Lung (tissue), 12 donors: Measurements from ENCODE around the gene OSGIN1. TPM values are rescaled to one million over a fixed set of nuclear protein-coding genes. Genes with fewer than 3 reads are reported as not detected.

Source experiments
- ATAC-seq: fragments of 200-7000 bp; cut with Tn5 transposase; one replicate; pipeline ENCODE4 v1.9.1; 2020; ENCODE audit warnings: moderate number of reproducible peaks; ENCODE audit not compliant: insufficient read depth, low FRiP score
- DNase-seq, 3 donors: peaks; one replicate each; pipeline ENCODE4 v3.0.0-alpha.2; 2013 to 2017
- H3K27ac ChIP-seq, 2 donors: one replicate each; pipeline ENCODE4 v1.5.1; 2013; ENCODE audit warnings: mild to moderate bottlenecking in 2 of 2, moderate library complexity in 2 of 2, control low read depth in 1 of 2, inconsistent platforms in 1 of 2, low read depth in 1 of 2, low read length in 1 of 2
- H3K27me3 ChIP-seq, 3 donors: one replicate each; pipeline ENCODE4 v1.5.1; 2013; ENCODE audit warnings: low read length in 2 of 3; ENCODE audit not compliant: control insufficient read depth in 3 of 3, insufficient read depth in 3 of 3
- H3K36me3 ChIP-seq, 4 donors: one replicate each; pipeline ENCODE4 v1.5.1; 2013; ENCODE audit warnings: low read length in 4 of 4, mild to moderate bottlenecking in 1 of 4, moderate library complexity in 1 of 4; ENCODE audit not compliant: control insufficient read depth in 4 of 4, insufficient read depth in 4 of 4
- H3K4me1 ChIP-seq, 5 donors: one replicate each; pipeline ENCODE4 v1.5.1; 2013; ENCODE audit warnings: low read length in 5 of 5, mild to moderate bottlenecking in 2 of 5, moderate library complexity in 1 of 5; ENCODE audit not compliant: control insufficient read depth in 5 of 5, insufficient read depth in 5 of 5
- H3K4me3 ChIP-seq: one replicate; pipeline ENCODE4 v1.5.1; 2013; ENCODE audit warnings: mild to moderate bottlenecking, control low read depth, moderate library complexity
- H3K9ac ChIP-seq, 2 donors: one replicate each; pipeline ENCODE4 v1.5.1; 2013; ENCODE audit warnings: low read length in 2 of 2, control low read depth in 1 of 2; ENCODE audit not compliant: insufficient read depth in 1 of 2
- H3K9me3 ChIP-seq, 4 donors: one replicate each; pipeline ENCODE4 v1.5.1; 2013; ENCODE audit warnings: low read length in 3 of 4, mild to moderate bottlenecking in 1 of 4, moderate library complexity in 1 of 4; ENCODE audit not compliant: control insufficient read depth in 4 of 4, insufficient read depth in 3 of 4
- CTCF ChIP-seq: IDR thresholded peaks from 2 replicates; pipeline ENCODE4 v1.5.1; 2012; ENCODE audit warnings: mild to moderate bottlenecking; ENCODE audit errors: control extremely low read depth, extremely low read depth
- WGBS, 2 donors: extraction: QIAGEN DNeasy Blood & Tissue Kit; methylation state at CpG; one replicate each; pipeline ENCODE4 v1.1.7; 2013; 5-methylcytosine and 5-hydroxymethylcytosine counted together
- polyA plus RNA-seq, 2 donors: library from polyadenylated mRNA; stranded (reverse); fragments of 200-250 nt; gene quantifications; one replicate each; pipeline ENCODE4 v1.2.1, GENCODE V29; 2013
- total RNA-seq, 2 donors: library from RNA; depleted of rRNA in 1 of 2; stranded (reverse); fragments of >200 nt in 1 of 2; gene quantifications; one replicate each; pipeline ENCODE4 v1.2.1, GENCODE V29; 2014 to 2021
- donor health status: control.
- donor health status: control.
- donor health status: Bipolar disorder and iron deficiency.
- donor health status: healthy.
- donor health status: DM: yes; HTN: yes; CAD: no.

Gene OSGIN1
- total and polyA plus RNA-seq, 4 donors: 1.5 to 17.9 (median 13.8) TPM

DNA sequence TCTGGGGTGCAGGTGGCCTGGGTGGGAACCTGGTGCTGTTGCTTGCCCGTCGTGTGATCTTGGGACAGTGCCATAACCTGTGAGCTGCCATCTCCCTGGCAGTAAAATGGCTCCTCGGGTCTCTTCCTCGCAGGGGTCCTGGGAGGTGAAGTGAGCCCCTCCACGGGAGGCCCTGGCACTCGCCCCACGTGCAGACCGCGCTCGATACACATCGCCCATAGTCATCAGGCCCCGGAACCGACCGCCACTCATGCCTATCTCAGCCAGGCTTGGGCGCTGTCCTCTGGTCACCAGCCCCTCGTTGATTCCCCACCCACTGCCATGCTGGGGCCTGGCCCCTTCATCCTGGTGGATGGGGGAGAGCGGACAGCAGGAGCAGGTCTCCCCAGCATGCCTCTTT is 21.5 kb upstream of the OSGIN1 start:
- H3K27ac ChIP-seq: no peak overlapping the region
- DNase-seq (no peak), ATAC-seq (no peak)
- no peaks in the 10 kb centered on the region for H3K36me3 ChIP-seq
- TF ChIP-seq CTCF: no peak
- no peak overlapping the region for H3K4me3 ChIP-seq
- no peaks in the 10 kb centered on the region for H3K9me3 ChIP-seq
- no peaks in the 10 kb centered on the region for H3K27me3 ChIP-seq
- WGBS, 2 donors: 88 to 92% methylated on average over 17 of the region's 17 CpGs
- peaks cover 0 to 7% (median 0%) of the 10 kb centered on the region in 5 donors for H3K4me1 ChIP-seq
- no peak overlapping the region for H3K9ac ChIP-seq

DNA sequence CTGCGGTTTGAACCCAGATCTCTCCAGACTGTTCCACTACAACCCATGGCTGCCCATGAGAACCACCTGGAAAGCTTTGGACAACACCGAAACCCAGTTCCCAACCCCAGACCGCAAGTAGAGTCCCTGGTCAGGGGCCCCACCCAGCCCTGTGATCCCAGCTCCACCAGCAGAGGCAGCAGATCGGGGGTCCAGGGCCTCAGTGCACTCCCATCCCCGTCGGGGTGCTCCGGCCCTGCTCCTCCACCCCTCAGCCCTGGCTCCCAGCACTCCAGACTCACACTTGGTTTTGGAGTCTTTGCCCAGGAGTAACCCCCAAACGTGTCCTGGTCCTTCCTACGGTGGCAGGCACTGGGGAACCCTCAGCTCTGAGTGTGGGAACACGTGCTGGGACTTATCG is 20.7 kb upstream of the OSGIN1 start:
- Histone ChIP-seq H3K9ac (no peak overlapping the region), H3K27me3 (no peaks in the 10 kb centered on the region), H3K27ac (no peak overlapping the region), H3K36me3 (no peaks in the 10 kb centered on the region), H3K4me1 (peaks cover 0 to 5% (median 0%) of the 10 kb centered on the region in 5 donors), H3K4me3 (no peak overlapping the region), H3K9me3 (no peaks in the 10 kb centered on the region)
- ATAC-seq: no peak
- no peak for TF ChIP-seq CTCF
- DNase-seq: no peak
- 94% methylated on average over 11 of the region's 11 CpGs for WGBS, 2 donors

DNA sequence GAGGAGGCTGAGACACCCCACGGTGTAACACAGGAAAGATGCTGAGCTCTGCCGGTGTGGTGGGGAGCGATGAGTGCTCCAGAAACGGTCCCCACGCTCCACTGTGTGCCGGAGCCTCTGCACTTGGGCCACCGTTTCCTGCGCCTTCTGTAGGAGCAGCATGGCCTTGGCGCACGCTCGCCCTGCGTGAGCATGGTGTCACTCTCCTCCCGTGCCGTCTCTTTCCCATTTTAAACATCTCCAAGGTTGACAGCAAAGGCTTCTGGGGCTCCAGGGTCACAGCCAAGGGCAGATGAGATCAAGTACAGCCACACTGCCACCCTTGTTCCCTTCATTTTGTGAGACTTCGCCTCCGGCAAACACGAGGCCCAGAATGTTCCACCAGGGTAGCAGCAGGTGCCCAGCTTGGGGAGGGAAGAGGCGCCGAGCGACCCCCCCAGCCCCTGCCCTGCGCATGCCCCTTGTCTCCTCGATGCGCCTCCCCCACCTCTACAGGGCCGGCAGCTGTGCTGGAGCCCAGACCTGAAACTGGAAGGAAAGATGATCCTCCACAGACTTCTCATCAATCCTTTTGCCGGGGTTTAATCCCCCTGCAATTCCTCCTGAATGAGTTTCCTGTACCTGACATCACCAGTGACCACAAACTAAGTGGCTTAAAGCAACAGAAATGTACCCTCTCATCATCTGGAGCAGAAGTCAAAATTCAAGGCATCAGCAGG is 19.9 kb upstream of the OSGIN1 start:
- no peaks in the 10 kb centered on the region for H3K9me3 ChIP-seq

More for the DNA sequence above, 19.9 kb upstream of the OSGIN1 start:
- H3K4me1 ChIP-seq: peaks cover 0 to 5% (median 0%) of the 10 kb centered on the region in 5 donors
- H3K9ac ChIP-seq: no peak overlapping the region
- no peak for DNase-seq
- 87 to 92% methylated on average over 25 of the region's 25 CpGs for WGBS, 2 donors
- TF ChIP-seq CTCF: no peak
- no peaks in the 10 kb centered on the region for H3K27me3 ChIP-seq
- no peak overlapping the region for H3K27ac ChIP-seq
- no peaks in the 10 kb centered on the region for H3K36me3 ChIP-seq
- no peak overlapping the region for H3K4me3 ChIP-seq
- no peak for ATAC-seq
